ENCODE data around the gene UBL5.

GRCh38 chr19:9797871-9798270 is 29.8 kb upstream of the UBL5 start:
- no peak for TF ChIP-seq CTCF (IDR thresholded peaks at IDR 0.05)
- no peak for TF ChIP-seq POLR2A (IDR thresholded peaks at IDR 0.05)
